H9 (cell line): ENCODE data around the gene E2F7. TPM values are rescaled to one million over a fixed set of nuclear protein-coding genes. Genes with fewer than 3 reads are reported as not detected.

Experiments used
- DNase-seq: peaks from one replicate; pipeline ENCODE4 v3.0.0-alpha.2; 2017
- H2AFZ ChIP-seq: one replicate; pipeline ENCODE4 v1.6.1; 2013; ENCODE audit warnings: mild to moderate bottlenecking, low read length, control low read depth, moderate library complexity
- H2AK5ac ChIP-seq: 2 replicates; pipeline ENCODE4 v1.6.1; 2013; ENCODE audit warnings: low read length, control low read depth, mixed read lengths; ENCODE audit not compliant: insufficient read length
- H2BK120ac ChIP-seq: one replicate; pipeline ENCODE4 v1.6.1; 2013; ENCODE audit warnings: low read depth, mild to moderate bottlenecking, low read length, control low read depth, inconsistent platforms; ENCODE audit not compliant: poor library complexity, severe bottlenecking
- H2BK12ac ChIP-seq: 2 replicates; pipeline ENCODE4 v1.6.1; 2013; ENCODE audit warnings: low read length, control low read depth, mixed read lengths, low read depth; ENCODE audit not compliant: insufficient read length
- H2BK15ac ChIP-seq: 2 replicates; pipeline ENCODE4 v1.6.1; 2013; ENCODE audit warnings: low read depth, low read length, control low read depth
- H2BK20ac ChIP-seq: one replicate; pipeline ENCODE4 v1.6.1; 2013; ENCODE audit warnings: low read depth, mild to moderate bottlenecking, low read length, control low read depth, inconsistent platforms; ENCODE audit not compliant: poor library complexity, severe bottlenecking
- H2BK5ac ChIP-seq: 2 replicates; pipeline ENCODE4 v1.6.1; 2013; ENCODE audit warnings: low read length, control low read depth, mixed read lengths; ENCODE audit not compliant: insufficient read length
- H3K14ac ChIP-seq: 2 replicates; pipeline ENCODE4 v1.6.1; 2013; ENCODE audit warnings: low read length, control low read depth; ENCODE audit not compliant: insufficient read depth
- H3K18ac ChIP-seq: 2 replicates; pipeline ENCODE4 v1.6.1; 2013; ENCODE audit warnings: low read depth, mild to moderate bottlenecking, mixed read lengths, low read length, control low read depth; ENCODE audit not compliant: insufficient read length
- H3K23ac ChIP-seq: 2 replicates; pipeline ENCODE4 v1.6.1; 2013; ENCODE audit warnings: low read length, control low read depth, mixed read lengths, low read depth; ENCODE audit not compliant: insufficient read length
- H3K23me2 ChIP-seq: 2 replicates; pipeline ENCODE4 v1.6.1; 2013; ENCODE audit warnings: low read depth, mild to moderate bottlenecking, mixed read lengths, low read length, control low read depth; ENCODE audit not compliant: insufficient read length, poor library complexity, severe bottlenecking
- H3K27ac ChIP-seq: 2 replicates; pipeline ENCODE4 v1.5.1; 2013; ENCODE audit warnings: low read length, control low read depth, mixed read lengths, low read depth; ENCODE audit not compliant: insufficient read length
- H3K27me3 ChIP-seq: 2 replicates; pipeline ENCODE4 v1.6.1; 2013; ENCODE audit warnings: low read length, control low read depth, inconsistent platforms; ENCODE audit not compliant: insufficient read depth
- H3K4ac ChIP-seq: 2 replicates; pipeline ENCODE4 v1.6.1; 2013; ENCODE audit warnings: low read depth, mild to moderate bottlenecking, control low read depth, inconsistent platforms, low read length, moderate library complexity
- H3K4me1 ChIP-seq: 2 replicates; pipeline ENCODE4 v1.6.1; 2013; ENCODE audit warnings: low read length, control low read depth, inconsistent platforms; ENCODE audit not compliant: insufficient read depth
- H3K4me2 ChIP-seq: 2 replicates; pipeline ENCODE4 v1.6.1; 2013; ENCODE audit warnings: low read length, control low read depth, mixed read lengths; ENCODE audit not compliant: insufficient read length, insufficient read depth
- H3K56ac ChIP-seq: 2 replicates; pipeline ENCODE4 v1.6.1; 2013; ENCODE audit warnings: low read depth, mild to moderate bottlenecking, mixed read lengths, low read length, control low read depth; ENCODE audit not compliant: insufficient read length
- H3K79me1 ChIP-seq: 2 replicates; pipeline ENCODE4 v1.6.1; 2013; ENCODE audit warnings: low read depth, mild to moderate bottlenecking, moderate library complexity, low read length, control low read depth, inconsistent platforms; ENCODE audit not compliant: insufficient read depth, poor library complexity, severe bottlenecking
- H3K79me2 ChIP-seq: 2 replicates; pipeline ENCODE4 v1.6.1; 2013; ENCODE audit warnings: low read length, control low read depth, inconsistent platforms; ENCODE audit not compliant: insufficient read depth
- H3K9ac ChIP-seq: 2 replicates; pipeline ENCODE4 v1.6.1; 2013; ENCODE audit warnings: low read length, control low read depth, mixed read lengths; ENCODE audit not compliant: insufficient read length; ENCODE audit errors: extremely low read depth
- H3K9me3 ChIP-seq: one replicate; pipeline ENCODE4 v1.6.1; 2013; ENCODE audit warnings: low read depth, low read length, inconsistent platforms; ENCODE audit not compliant: control insufficient read depth
- H3T11ph ChIP-seq: one replicate; pipeline ENCODE4 v1.6.1; 2013; ENCODE audit warnings: mild to moderate bottlenecking, low read length, control low read depth, inconsistent platforms
- H4K20me1 ChIP-seq: one replicate; pipeline ENCODE4 v1.6.1; 2013; ENCODE audit not compliant: control insufficient read depth, insufficient read length, insufficient read depth
- H4K5ac ChIP-seq: 2 replicates; pipeline ENCODE4 v1.6.1; 2013; ENCODE audit warnings: low read depth, mild to moderate bottlenecking, mixed read lengths, low read length, control low read depth; ENCODE audit not compliant: insufficient read length
- H4K8ac ChIP-seq: replicated peaks from 2 replicates; pipeline ENCODE4 v1.6.1; 2013; ENCODE audit warnings: low read length, control low read depth, mixed read lengths, low read depth; ENCODE audit not compliant: insufficient read length
- H4K91ac ChIP-seq: 2 replicates; pipeline ENCODE4 v1.6.1; 2013; ENCODE audit warnings: low read depth, mild to moderate bottlenecking, moderate library complexity, mixed read lengths, low read length, control low read depth; ENCODE audit not compliant: insufficient read length
- H3K27ac Mint-ChIP-seq, 3 experiments: 2 replicates in 2 of 3; 3 replicates in 1 of 3; pipeline ENCODE4 v1.8.0; 2020 to 2021; ENCODE audit warnings: mixed read lengths in 3 of 3, mild to moderate bottlenecking in 1 of 3, moderate library complexity in 1 of 3
- H3K27me3 Mint-ChIP-seq: 2 replicates; pipeline ENCODE4 v1.8.0; 2021; ENCODE audit warnings: low read depth, mild to moderate bottlenecking, moderate library complexity, mixed read lengths
- H3K36me3 Mint-ChIP-seq, 3 experiments: 2 replicates in 2 of 3; 3 replicates in 1 of 3; pipeline ENCODE4 v1.8.0; 2020 to 2021; ENCODE audit warnings: low read depth in 3 of 3, mixed read lengths in 3 of 3; ENCODE audit not compliant: insufficient read depth in 1 of 3
- H3K4me1 Mint-ChIP-seq, 2 experiments: 2 replicates each; pipeline ENCODE4 v1.8.0; 2020; ENCODE audit warnings: mixed read lengths in 2 of 2
- H3K4me3 Mint-ChIP-seq, 2 experiments: 2 replicates in 1 of 2; 3 replicates in 1 of 2; pipeline ENCODE4 v1.8.0; 2020 to 2021; ENCODE audit warnings: mild to moderate bottlenecking in 2 of 2, mixed read lengths in 2 of 2, moderate library complexity in 1 of 2
- H3K9me3 Mint-ChIP-seq, 2 experiments: 2 replicates in 1 of 2; 3 replicates in 1 of 2; pipeline ENCODE4 v1.8.0; 2020; ENCODE audit warnings: mild to moderate bottlenecking in 2 of 2, mixed read lengths in 2 of 2, moderate library complexity in 1 of 2
- CTCF ChIP-seq: fragments of 200-600 bp; sonication (generic); conservative IDR thresholded peaks from 3 replicates; pipeline ENCODE4 v1.8.0; 2021; ENCODE audit warnings: antibody characterized with exemption, mild to moderate bottlenecking
- whole genome bisulfite sequencing: extraction: QIAGEN DNeasy Blood & Tissue Kit; methylation state at CpG from one replicate; pipeline ENCODE4 v1.1.7; 2013; ENCODE audit warnings: missing lambda C conversion rate, low lambda C conversion rate, mixed read lengths; ENCODE audit not compliant: insufficient read length; ENCODE audit errors: extremely low coverage; 5-methylcytosine and 5-hydroxymethylcytosine counted together
- total RNA-seq: library from RNA; stranded (reverse); gene quantifications from 2 replicates; pipeline ENCODE4 v1.2.1, GENCODE V29; 2021

E2F7 gene
- total RNA-seq, 1 experiment from 2014 or later, result 24.5 TPM

- H3K4me1 Mint-ChIP-seq, result no peaks in the 10 kb centered on the region
- H2BK20ac ChIP-seq, result no peak overlapping the region
Observed at GRCh38 chr12:77104286-77104685, 38.9 kb upstream of the E2F7 start.

More at GRCh38 chr12:77104286-77104685, 38.9 kb upstream of the E2F7 start:
- Mint-ChIP-seq H3K36me3 (no peaks in the 10 kb centered on the region), H3K4me3 (no peak overlapping the region), H3K27me3 (no peaks in the 10 kb centered on the region; the same call in 1 of the 2 replicates), H3K9me3 (no peaks in the 10 kb centered on the region), H3K27ac (no peak overlapping the region)
- no peak overlapping the region for H3T11ph ChIP-seq
- H4K5ac ChIP-seq, result no peak overlapping the region
- H3K9me3 ChIP-seq, result no peaks in the 10 kb centered on the region
- no peaks in the 10 kb centered on the region for H3K27me3 ChIP-seq
- no peak for DNase-seq
- H4K91ac ChIP-seq, result no peak overlapping the region
- no peaks in the 10 kb centered on the region for H3K79me2 ChIP-seq
- TF ChIP-seq CTCF, result no peak
- no peak overlapping the region for H2BK15ac ChIP-seq
- H3K9ac ChIP-seq, result no peak overlapping the region
- no peaks in the 10 kb centered on the region for H3K79me1 ChIP-seq
- no peak overlapping the region for H2BK12ac ChIP-seq
- no peak overlapping the region for H3K27ac ChIP-seq
- no peak overlapping the region for H2BK120ac ChIP-seq
- H3K4me2 ChIP-seq, result no peak overlapping the region
- no peak overlapping the region for H3K23ac ChIP-seq
- no peak overlapping the region for H3K18ac ChIP-seq
- no peak overlapping the region for H3K4ac ChIP-seq
- H4K20me1 ChIP-seq, result no peaks in the 10 kb centered on the region
- no peak overlapping the region for H3K56ac ChIP-seq
- H3K4me1 ChIP-seq, result no peaks in the 10 kb centered on the region
- H3K23me2 ChIP-seq, result no peaks in the 10 kb centered on the region
- no peak overlapping the region for H2AFZ ChIP-seq
- no CpG with 5 or more reads among the region's 1 CpG for WGBS
- no peak overlapping the region for H4K8ac ChIP-seq
- H2BK5ac ChIP-seq, result no peak overlapping the region
- no peak overlapping the region for H2AK5ac ChIP-seq
- H3K14ac ChIP-seq, result no peak overlapping the region
